Effector memory CD4-positive, alpha-beta T cell (primary cell): ENCODE results near the gene DACH2.

ENCODE experiments used
- DNase-seq, 3 donors: peaks; one replicate each; pipeline ENCODE4 v3.0.0-alpha.2; 2020
- H3K27ac ChIP-seq: 2 replicates; pipeline ENCODE4 v1.7.0; 2013; ENCODE audit warnings: mild to moderate bottlenecking, low read length, moderate library complexity; ENCODE audit not compliant: insufficient read depth, poor library complexity, severe bottlenecking
- H3K27me3 ChIP-seq: replicated peaks from 2 replicates; pipeline ENCODE4 v1.7.0; 2013; ENCODE audit warnings: mild to moderate bottlenecking, low read length; ENCODE audit not compliant: insufficient read depth, control insufficient read depth, poor library complexity, severe bottlenecking
- H3K36me3 ChIP-seq: 2 replicates; pipeline ENCODE4 v1.7.0; 2013; ENCODE audit warnings: mild to moderate bottlenecking, low read length, moderate library complexity; ENCODE audit not compliant: control insufficient read depth, insufficient read depth
- H3K4me1 ChIP-seq: 2 replicates; pipeline ENCODE4 v1.7.0; 2013; ENCODE audit warnings: low read length, mild to moderate bottlenecking; ENCODE audit not compliant: control insufficient read depth, insufficient read depth, poor library complexity, severe bottlenecking
- H3K4me3 ChIP-seq: 2 replicates; pipeline ENCODE4 v1.7.0; 2013; ENCODE audit warnings: low read length, low read depth, mild to moderate bottlenecking; ENCODE audit not compliant: insufficient read depth, poor library complexity, severe bottlenecking
- H3K9me3 ChIP-seq: 2 replicates; pipeline ENCODE4 v1.7.0; 2013; ENCODE audit warnings: mild to moderate bottlenecking, low read length, moderate library complexity; ENCODE audit not compliant: control insufficient read depth
- total RNA-seq, 3 donors: gene quantifications; one replicate each; lab custom pipeline; 2026; lab: John Stamatoyannopoulos, UW

DACH2 gene
- 0 reads per million in 3 donors for total RNA-seq

DNA sequence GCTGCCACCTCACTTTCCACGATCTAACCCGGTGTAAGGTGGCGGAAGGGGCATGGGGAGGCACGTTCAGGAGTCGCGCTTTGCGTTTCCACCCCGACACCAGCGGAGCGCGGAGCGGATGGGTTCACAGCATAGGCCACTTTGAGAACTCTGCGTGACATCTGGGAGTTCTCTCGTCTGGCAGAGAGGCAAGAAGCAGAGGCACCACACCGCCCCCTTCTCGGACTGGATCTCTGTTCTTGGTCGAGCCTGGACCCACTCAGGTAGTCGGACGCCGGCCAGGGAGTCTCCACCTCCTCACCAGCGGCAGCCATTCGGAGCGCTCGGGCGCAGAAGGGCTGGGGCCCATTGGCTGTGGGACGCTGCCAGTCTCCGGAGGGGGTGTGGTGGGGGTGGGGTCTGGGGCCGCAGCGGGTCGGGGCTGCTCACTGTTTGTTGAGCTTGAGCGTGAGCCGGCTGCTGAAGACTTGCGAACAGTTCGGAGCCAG, at the start of gene DACH2:
Gene DACH2, plus strand, starts transcription at position 428 of the 488 bp plus-strand sequence.
- no peaks in the 10 kb centered on the region for H3K4me1 ChIP-seq
- H3K9me3 ChIP-seq = no peaks in the 10 kb centered on the region
- no peak within 1 kb of the TSS for H3K27ac ChIP-seq
- no peaks in the 10 kb centered on the region for H3K27me3 ChIP-seq
- H3K4me3 ChIP-seq = peak within 1 kb of the TSS; percentile 17
- DNase-seq = peak in 2 of 3 donors; percentile 0 to 15
- no peaks in the 10 kb centered on the region for H3K36me3 ChIP-seq

DNA sequence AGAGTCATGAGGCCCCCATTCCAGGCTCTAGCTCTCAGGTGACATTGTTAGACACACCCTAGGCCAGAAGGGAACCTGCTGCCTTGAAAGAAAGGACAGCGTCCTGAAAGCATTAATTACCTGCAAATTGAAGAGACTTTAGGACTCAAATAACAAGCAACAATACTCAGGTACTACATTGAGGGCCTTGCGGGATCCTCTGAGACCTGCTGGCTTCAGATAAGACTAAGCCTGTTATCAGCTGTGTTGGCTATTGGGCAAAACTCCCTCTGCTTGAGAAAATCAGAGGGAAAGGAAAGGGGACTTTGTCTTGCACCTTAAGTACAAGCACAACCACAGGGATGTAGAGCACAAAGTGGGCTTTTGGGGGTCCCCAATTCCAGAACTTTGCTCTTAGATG, 45.9 kb upstream of the DACH2 start:
- H3K4me3 ChIP-seq = no peak overlapping the region
- H3K27ac ChIP-seq = no peak overlapping the region
- H3K36me3 ChIP-seq = no peaks in the 10 kb centered on the region
- H3K4me1 ChIP-seq = no peaks in the 10 kb centered on the region
- H3K9me3 ChIP-seq = no peaks in the 10 kb centered on the region
- DNase-seq = no peak
- H3K27me3 ChIP-seq = no peaks in the 10 kb centered on the region

DNA sequence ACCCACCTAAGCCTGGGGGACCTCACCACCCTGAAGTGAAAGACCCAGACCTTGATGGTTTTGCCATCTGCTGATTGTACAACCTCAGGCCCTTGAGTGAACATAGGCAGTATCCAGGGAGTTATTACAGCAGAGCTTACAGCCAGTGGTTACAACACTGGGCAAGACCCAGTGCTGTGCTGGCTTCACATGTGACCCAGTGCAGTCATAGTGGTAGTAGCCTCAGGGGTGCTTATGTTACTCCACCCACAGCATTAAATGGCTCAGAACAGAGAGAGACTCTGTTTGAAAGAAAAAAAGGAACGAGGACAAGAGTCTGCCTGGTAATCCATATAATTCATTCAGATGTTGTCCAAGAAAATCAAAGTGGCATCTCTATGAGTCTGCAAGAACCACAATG, 45.2 kb upstream of the DACH2 start:
- no peak for DNase-seq

GRCh38 chrX:86104526-86104925, 43.7 kb upstream of the DACH2 start:
- Histone ChIP-seq H3K27ac (no peak overlapping the region), H3K4me3 (no peak overlapping the region), H3K9me3 (no peaks in the 10 kb centered on the region), H3K27me3 (no peaks in the 10 kb centered on the region), H3K4me1 (no peaks in the 10 kb centered on the region), H3K36me3 (no peaks in the 10 kb centered on the region)
- DNase-seq = no peak

More for the DNA sequence above, 45.2 kb upstream of the DACH2 start:
- Histone ChIP-seq H3K27ac (no peak overlapping the region), H3K4me1 (no peaks in the 10 kb centered on the region), H3K36me3 (no peaks in the 10 kb centered on the region), H3K4me3 (no peak overlapping the region), H3K9me3 (no peaks in the 10 kb centered on the region), H3K27me3 (no peaks in the 10 kb centered on the region)

- no peak overlapping the region for H3K4me3 ChIP-seq
- no peaks in the 10 kb centered on the region for H3K27me3 ChIP-seq
- H3K4me1 ChIP-seq = no peaks in the 10 kb centered on the region
- H3K36me3 ChIP-seq = no peaks in the 10 kb centered on the region
- no peak for DNase-seq
- no peak overlapping the region for H3K27ac ChIP-seq
- H3K9me3 ChIP-seq = no peaks in the 10 kb centered on the region
Observed at GRCh38 chrX:86121916-86122315, 26.3 kb upstream of the DACH2 start.

DNA sequence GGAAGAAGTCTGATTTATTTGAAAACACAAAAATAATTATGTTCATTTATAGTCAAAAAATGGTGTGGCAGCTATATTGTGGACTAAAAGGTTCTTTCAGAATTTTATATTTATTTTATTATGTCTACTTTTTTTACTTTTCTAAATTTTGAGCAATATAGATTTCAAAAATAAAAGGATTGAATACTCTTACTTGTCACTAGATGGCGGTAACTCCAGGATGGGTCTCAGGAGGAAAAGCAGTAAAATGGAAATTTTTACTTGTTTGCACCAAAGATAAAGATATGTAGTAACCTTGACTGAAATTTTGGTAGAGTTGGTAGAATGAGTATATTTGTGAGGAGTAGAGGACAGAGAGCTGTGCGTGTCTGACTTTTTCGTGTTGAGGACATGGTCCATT, 14.5 kb upstream of the DACH2 start:
- no peak overlapping the region for H3K4me3 ChIP-seq
- H3K4me1 ChIP-seq = no peaks in the 10 kb centered on the region
- no peak for DNase-seq
- no peaks in the 10 kb centered on the region for H3K27me3 ChIP-seq
- no peaks in the 10 kb centered on the region for H3K9me3 ChIP-seq
- H3K36me3 ChIP-seq = no peaks in the 10 kb centered on the region
- H3K27ac ChIP-seq = no peak overlapping the region

- Histone ChIP-seq H3K9me3 (no peaks in the 10 kb centered on the region), H3K4me3 (no peak overlapping the region), H3K4me1 (no peaks in the 10 kb centered on the region), H3K27ac (no peak overlapping the region), H3K36me3 (no peaks in the 10 kb centered on the region), H3K27me3 (no peaks in the 10 kb centered on the region)
- no peak for DNase-seq
Observed at GRCh38 chrX:86137071-86137470, 11.2 kb upstream of the DACH2 start.

DNA sequence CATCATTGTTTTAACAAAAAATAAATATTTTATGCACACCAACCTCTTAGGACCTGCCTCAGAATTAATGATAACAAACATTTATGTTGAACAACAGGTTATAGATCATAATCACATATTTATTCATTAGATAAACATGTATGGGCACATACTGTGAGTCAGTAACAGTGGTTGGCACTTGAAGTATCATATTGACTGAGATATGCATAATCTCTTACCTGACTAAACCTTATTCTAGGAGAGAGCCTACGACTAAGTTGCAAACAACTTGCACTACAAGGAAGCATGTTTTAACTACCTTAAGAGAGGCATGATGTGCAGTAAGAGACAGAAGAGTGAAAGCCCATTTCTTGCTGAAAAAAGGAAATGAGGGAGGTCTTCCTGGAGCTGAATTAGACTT, 6.5 kb upstream of the DACH2 start:
- H3K27me3 ChIP-seq = no peaks in the 10 kb centered on the region
- no peaks in the 10 kb centered on the region for H3K9me3 ChIP-seq
- no peak for DNase-seq
- no peak overlapping the region for H3K27ac ChIP-seq
- no peaks in the 10 kb centered on the region for H3K36me3 ChIP-seq
- H3K4me3 ChIP-seq = no peak overlapping the region
- no peaks in the 10 kb centered on the region for H3K4me1 ChIP-seq

GRCh38 chrX:86146102-86146501, 2.1 kb upstream of the DACH2 start:
- no peak overlapping the region for H3K27ac ChIP-seq
- H3K27me3 ChIP-seq = no peaks in the 10 kb centered on the region
- no peaks in the 10 kb centered on the region for H3K9me3 ChIP-seq
- no peaks in the 10 kb centered on the region for H3K36me3 ChIP-seq
- no peaks in the 10 kb centered on the region for H3K4me1 ChIP-seq
- H3K4me3 ChIP-seq = no peak overlapping the region
- no peak for DNase-seq

DNA sequence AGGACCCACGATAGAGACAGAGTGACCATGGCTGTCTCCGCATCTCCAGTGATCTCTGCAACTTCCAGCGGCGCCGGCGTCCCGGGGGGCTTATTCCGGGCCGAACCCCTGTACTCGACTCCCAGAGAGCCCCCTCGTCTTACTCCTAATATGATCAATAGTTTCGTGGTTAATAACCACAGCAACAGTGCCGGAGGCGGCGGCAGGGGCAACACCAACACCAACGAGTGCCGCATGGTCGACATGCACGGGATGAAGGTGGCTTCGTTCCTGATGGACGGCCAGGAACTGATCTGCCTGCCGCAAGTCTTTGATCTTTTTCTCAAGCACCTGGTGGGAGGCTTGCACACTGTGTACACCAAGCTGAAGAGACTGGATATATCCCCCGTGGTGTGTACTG, 343 bp downstream of the DACH2 start:
- Histone ChIP-seq H3K4me3 (peak overlapping the region; percentile 17), H3K27ac (no peak overlapping the region), H3K27me3 (no peaks in the 10 kb centered on the region), H3K4me1 (no peaks in the 10 kb centered on the region), H3K9me3 (no peaks in the 10 kb centered on the region), H3K36me3 (no peaks in the 10 kb centered on the region)
- no peak for DNase-seq

- Histone ChIP-seq H3K4me3 (no peak overlapping the region), H3K36me3 (no peaks in the 10 kb centered on the region), H3K9me3 (no peaks in the 10 kb centered on the region), H3K4me1 (no peaks in the 10 kb centered on the region), H3K27me3 (no peaks in the 10 kb centered on the region), H3K27ac (no peak overlapping the region)
- DNase-seq = no peak
Observed at GRCh38 chrX:86149119-86149518, 868 bp downstream of the DACH2 start.
